ENCODE results near the gene KLK3.
A peak's percentile ranks its signal among the peaks of the same experiment; 100 is the strongest.
"Not testable (repeated sequence)": the region's sequence is repeated elsewhere in the genome, so short reads cannot be mapped to it uniquely, and the experiment has no call there.

Gene KLK3

GRCh38 chr19:50870417-50871089 lies 15.8 kb downstream of the KLK3 start:
- no peak for DNase-seq

DNA sequence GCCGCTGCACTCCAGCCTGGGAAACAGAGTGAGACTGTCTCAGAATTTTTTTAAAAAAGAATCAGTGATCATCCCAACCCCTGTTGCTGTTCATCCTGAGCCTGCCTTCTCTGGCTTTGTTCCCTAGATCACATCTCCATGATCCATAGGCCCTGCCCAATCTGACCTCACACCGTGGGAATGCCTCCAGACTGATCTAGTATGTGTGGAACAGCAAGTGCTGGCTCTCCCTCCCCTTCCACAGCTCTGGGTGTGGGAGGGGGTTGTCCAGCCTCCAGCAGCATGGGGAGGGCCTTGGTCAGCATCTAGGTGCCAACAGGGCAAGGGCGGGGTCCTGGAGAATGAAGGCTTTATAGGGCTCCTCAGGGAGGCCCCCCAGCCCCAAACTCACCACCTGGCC lies 18.3 kb downstream of the KLK3 start, which contains the start of gene KLK2:
Gene KLK2, plus strand, starts transcription at position 384 of the 400 bp plus-strand sequence. CDS start 35 bp downstream, outside the sequence.
- DNase-seq, result no peak

- DNase-seq, result no peak
Measured at GRCh38 chr19:50874211-50874610, 19.5 kb downstream of the KLK3 start.

DNA sequence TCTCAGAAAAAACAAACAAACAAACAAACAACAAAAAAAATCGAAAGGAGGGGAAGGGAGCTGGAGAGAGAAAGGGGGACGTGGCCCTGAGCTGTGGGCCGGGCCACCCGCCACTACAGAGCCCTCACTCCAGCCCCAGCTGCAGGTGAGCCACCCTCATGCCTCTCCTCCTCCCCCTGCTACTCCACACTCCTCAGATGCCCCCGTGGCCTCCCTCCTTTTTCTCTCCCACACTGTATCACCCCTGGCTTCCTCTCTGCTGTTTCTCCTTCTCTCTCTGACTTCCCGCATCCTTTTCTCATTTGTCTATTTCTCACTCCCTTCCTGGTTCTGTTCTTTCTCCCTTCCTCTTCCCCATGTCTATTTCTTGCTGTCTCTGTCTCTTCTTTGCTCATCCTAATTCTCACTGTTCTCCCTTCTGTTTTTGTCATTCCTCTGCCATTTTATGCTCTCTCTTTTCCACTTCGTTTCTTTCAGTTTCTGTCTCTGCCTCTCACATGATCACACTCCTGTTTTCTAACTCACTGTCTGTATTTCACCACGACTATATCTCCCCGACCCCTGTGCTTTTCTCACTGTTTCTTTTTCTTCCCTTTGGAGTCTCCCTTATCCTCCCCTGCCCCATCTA lies 21.2 kb downstream of the KLK3 start:
- DNase-seq, result no peak

GRCh38 chr19:50876456-50876855 lies 21.7 kb downstream of the KLK3 start:
- peak; percentile 29 for DNase-seq

DNA sequence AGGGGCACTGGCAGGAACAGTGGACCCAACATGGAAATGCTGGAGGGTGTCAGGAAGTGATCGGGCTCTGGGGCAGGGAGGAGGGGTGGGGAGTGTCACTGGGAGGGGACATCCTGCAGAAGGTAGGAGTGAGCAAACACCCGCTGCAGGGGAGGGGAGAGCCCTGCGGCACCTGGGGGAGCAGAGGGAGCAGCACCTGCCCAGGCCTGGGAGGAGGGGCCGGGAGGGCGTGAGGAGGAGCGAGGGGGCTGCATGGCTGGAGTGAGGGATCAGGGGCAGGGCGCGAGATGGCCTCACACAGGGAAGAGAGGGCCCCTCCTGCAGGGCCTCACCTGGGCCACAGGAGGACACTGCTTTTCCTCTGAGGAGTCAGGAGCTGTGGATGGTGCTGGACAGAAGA lies 22.6 kb downstream of the KLK3 start:
- no peak for DNase-seq

DNA sequence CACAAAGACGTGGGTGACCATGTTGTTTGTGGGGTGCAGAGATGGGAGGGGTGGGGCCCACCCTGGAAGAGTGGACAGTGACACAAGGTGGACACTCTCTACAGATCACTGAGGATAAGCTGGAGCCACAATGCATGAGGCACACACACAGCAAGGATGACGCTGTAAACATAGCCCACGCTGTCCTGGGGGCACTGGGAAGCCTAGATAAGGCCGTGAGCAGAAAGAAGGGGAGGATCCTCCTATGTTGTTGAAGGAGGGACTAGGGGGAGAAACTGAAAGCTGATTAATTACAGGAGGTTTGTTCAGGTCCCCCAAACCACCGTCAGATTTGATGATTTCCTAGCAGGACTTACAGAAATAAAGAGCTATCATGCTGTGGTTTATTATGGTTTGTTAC lies 24.1 kb downstream of the KLK3 start:
- DNase-seq, result no peak

DNA sequence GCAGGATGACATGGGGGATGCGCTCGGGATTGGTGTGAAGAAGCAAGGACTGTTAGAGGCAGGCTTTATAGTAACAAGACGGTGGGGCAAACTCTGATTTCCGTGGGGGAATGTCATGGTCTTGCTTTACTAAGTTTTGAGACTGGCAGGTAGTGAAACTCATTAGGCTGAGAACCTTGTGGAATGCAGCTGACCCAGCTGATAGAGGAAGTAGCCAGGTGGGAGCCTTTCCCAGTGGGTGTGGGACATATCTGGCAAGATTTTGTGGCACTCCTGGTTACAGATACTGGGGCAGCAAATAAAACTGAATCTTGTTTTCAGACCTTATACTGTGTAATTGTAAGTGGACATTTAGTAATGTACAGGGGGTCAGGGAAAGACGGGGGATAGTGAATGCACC lies 25.5 kb downstream of the KLK3 start:
- no peak for DNase-seq

- no peak for DNase-seq
Measured at GRCh38 chr19:50882188-50882587, 27.5 kb downstream of the KLK3 start.

GRCh38 chr19:50889638-50890037 lies 34.9 kb downstream of the KLK3 start:
- no peak for DNase-seq

DNA sequence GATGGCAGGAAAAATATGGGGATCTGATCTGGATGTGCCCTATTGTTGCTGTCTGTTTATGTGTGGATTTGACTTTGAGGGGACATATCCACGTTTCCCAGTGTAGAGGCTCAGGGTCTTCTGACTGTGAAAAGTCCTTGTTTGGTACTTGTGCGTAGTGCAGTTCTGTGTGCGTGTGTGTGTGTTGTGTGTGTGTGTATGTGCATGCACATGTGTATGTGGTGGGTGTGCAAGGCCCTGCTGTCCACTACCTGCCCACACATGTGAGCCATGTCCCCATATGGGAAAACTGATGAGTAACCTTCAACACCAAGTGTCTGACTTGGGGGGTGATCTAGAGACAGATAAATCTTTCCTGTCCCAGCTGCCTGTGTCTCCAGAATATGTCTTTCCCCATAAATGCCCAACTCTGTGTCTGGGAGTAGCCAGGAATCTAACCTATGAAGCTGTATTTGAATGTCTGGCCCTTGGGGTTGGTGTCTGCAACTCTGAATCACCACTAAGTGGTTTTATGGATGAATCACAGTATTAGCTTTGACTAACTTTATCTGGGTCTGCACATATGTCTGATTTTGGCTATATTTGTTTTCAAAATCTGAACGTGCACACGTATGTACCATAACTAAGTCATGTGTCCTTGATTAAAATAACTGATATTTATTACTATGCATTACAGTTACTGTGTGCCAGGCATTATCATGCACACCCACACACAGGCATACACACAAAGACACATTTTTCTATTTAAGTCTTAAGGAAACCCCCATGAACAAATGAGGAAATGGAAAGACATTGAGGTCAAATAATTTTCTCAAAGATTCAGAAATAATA lies 35.9 kb downstream of the KLK3 start:
- DNase-seq, result no peak

DNA sequence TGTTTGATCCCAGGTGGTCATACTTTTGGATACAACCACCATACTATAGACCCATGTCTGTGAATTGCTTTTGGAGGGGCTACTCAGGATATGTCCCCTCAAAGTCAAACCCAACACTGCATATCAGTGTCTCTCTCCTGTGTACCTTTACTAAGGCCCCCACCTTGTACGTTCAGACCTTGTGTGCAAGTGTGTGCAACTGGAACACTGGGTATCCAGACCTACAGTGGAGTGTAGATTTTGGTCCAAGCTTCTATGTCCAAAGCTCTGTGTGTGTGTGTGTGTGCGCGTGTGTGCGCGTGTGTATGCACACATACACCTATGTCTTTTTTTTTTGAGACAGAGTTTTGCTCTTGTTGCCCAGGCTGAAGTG lies 36.5 kb downstream of the KLK3 start:
- DNase-seq, result no peak

DNA sequence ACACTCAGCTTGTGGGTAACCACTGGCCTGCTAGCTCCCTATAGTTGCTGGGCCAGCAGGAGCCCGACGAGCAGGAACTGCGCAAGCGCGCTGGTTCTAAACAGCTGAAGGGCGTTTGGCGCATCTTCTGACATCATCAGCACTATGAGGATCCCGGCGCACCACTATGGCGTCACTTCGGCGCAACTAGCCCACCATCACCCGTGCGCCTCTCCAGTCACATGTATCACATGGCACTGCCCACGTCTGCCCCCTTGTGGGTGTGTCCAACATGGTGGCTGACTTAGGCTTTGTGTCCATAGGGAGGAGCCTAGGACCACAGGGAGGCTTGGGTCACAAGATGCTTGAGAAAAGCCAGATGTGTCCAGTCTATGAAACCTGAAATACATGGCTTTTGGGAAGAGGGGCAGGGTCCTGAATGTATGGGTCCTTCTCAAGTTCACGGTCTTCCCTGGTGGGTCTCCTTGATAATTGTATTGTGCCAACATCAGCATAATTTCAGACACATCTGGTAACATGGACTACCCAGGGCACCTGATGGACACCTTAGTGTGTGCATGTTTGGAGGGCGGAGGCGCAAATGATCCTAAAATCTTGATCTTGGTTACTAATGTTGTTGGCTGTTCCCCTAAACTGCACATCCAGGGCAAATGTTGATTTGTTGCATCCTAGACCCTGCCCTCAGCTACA lies 38.5 kb downstream of the KLK3 start:
- DNase-seq, result no peak

DNA sequence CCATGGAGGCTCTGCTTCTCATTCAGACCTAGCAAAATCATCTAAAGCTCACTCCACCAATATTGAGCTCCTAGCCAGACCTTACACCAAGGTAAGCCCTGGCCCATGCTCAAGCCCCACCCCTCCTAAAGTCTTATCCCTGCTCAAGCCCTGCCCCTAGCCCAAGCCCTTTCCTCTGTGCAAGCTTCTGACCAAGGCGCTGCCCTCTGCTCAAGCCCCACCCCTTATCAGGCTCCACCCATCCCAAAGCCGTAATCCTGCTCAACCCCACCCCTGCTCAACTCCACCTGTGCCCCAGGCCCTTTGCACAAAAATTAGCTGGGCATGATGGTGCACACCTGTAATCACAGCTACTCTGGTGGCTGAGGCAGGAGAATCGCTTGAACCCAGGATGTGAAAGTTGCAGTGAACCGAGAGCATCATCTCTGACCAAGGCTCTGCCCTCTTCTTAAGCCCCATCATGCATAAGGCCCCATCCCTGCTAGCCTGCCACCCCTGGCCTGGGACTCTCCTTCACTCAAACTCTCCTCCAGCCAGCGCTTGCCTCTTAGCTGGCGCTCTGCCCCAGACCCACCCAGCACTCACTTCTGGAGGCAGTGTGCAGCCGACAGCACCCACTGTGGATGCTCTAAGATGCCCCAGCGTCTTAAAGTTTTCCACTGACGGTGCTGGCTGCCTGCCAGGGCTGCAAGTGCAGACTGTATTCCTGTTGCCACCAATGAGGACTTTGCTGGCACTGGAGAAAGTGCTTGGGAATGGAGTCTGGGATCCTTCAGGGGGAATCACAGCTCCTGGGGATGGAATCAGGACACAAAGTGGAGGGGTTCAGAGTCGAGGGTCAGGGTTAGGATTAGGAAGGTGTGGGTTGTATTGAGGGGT lies 40.0 kb downstream of the KLK3 start:
- no peak for DNase-seq

GRCh38 chr19:50896089-50896590 lies 41.4 kb downstream of the KLK3 start:
- DNase-seq, result not testable (repeated sequence)

- DNase-seq, result no peak
Measured at GRCh38 chr19:50896591-50897190, 42.0 kb downstream of the KLK3 start.

GRCh38 chr19:50897191-50897607 lies 42.5 kb downstream of the KLK3 start:
- no peak for DNase-seq

DNA sequence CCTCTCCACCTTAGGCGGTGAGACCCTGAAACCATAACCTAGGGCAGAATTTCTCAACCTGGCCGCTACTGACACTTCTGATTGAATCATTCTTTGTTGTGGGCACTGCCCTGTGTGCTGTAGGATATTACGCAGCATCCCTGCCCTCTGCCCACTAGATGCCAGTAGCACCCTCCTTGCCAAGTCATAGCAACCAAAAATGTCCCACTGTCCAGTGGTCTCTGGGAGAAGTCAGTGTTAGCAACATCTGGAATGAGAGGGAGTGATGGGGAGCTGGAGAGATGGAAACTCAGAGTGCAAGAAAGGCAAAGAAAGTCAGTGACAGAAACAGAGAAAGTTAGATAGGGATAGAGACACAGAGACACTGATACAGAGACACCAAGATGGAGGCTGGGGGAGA lies 42.9 kb downstream of the KLK3 start:
- DNase-seq, result no peak

DNA sequence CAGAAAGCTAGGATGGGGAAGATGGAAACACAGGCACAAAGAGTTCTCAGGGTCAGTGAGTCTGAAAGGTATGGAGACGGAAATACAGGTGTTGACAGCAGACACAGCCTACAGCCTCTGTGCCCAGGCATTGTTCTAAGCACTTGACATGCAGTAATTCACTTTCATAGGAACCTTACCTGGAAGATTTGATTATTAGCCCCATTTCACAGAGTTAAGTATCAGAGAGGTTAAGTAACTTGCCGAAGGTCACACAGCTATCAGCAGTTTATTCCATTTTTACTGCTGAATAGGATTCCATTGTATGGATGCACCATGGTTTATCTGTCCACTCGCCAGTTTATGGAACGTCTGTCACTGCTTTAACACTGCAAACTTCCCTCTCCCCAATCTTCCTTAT lies 43.3 kb downstream of the KLK3 start:
- DNase-seq, result no peak

- DNase-seq, result no peak
Measured at GRCh38 chr19:50899569-50899968, 44.9 kb downstream of the KLK3 start.

GRCh38 chr19:50902640-50903039 lies 47.9 kb downstream of the KLK3 start:
- no peak for DNase-seq

- no peak for DNase-seq
Measured at GRCh38 chr19:50906217-50906616, 51.5 kb downstream of the KLK3 start.

Measured in retina (tissue), 1 donor.